Transverse colon (tissue), 4 donors: Measurements from ENCODE around the gene CENPS. TPM values are rescaled to one million over a fixed set of nuclear protein-coding genes. Genes with fewer than 3 reads are reported as not detected.

Experiments
- DNase-seq: peaks from one replicate; pipeline ENCODE4 v3.0.0-alpha.2; 2019
- H3K27ac ChIP-seq, 4 donors: fragments of 200-600 bp; sonication (generic); 2 replicates each; pipeline ENCODE4 v1.5.1; 2016 to 2018; ENCODE audit warnings: inconsistent platforms in 4 of 4
- H3K27me3 ChIP-seq: fragments of 200-600 bp; sonication (generic); 2 replicates; pipeline ENCODE4 v1.5.1; 2017; ENCODE audit warnings: inconsistent platforms
- H3K36me3 ChIP-seq, 4 donors: fragments of 200-600 bp; sonication (generic); 2 replicates each; pipeline ENCODE4 v1.5.1; 2017 to 2019; ENCODE audit warnings: inconsistent platforms in 4 of 4
- H3K4me1 ChIP-seq, 4 donors: fragments of 200-600 bp; sonication (generic); 2 replicates each; pipeline ENCODE4 v1.5.1; 2017 to 2020; ENCODE audit warnings: inconsistent platforms in 4 of 4
- H3K4me3 ChIP-seq, 4 donors: fragments of 200-600 bp; sonication (generic); 1 replicate in 1 of 4; 2 replicates in 3 of 4; pipeline versions ENCODE4 v1.5.1 to v1.6.1; 2017 to 2019; ENCODE audit warnings: inconsistent platforms in 4 of 4
- H3K9me3 ChIP-seq, 2 donors: fragments of 200-600 bp; sonication (generic); 2 replicates each; pipeline ENCODE4 v1.5.1; 2017 to 2019; ENCODE audit warnings: inconsistent platforms in 2 of 2
- CTCF ChIP-seq, 5 experiments: fragments of 200-600 bp in 3 of 5; fragments of 450-650 bp in 2 of 5; sonication (generic) in 3 of 5; IDR thresholded peaks; 1 replicate in 2 of 5; 2 replicates in 3 of 5; pipeline ENCODE4 v1.5.1; 2016 to 2017; ENCODE audit warnings: antibody characterized with exemption in 5 of 5, inconsistent platforms in 3 of 5, mild to moderate bottlenecking in 2 of 5, moderate library complexity in 1 of 5
- EP300 ChIP-seq: sonication (generic); formaldehyde crosslinking; IDR thresholded peaks from one replicate; pipeline ENCODE4 v1.6.1; 2017; ENCODE audit warnings: antibody characterized with exemption, low read depth
- POLR2A ChIP-seq: fragments of 450-650 bp; IDR thresholded peaks from one replicate; pipeline ENCODE4 v1.6.1; 2016; ENCODE audit warnings: antibody characterized with exemption, mild to moderate bottlenecking, moderate library complexity
- POLR2AphosphoS5 ChIP-seq, 3 donors: sonication (generic); formaldehyde crosslinking; IDR thresholded peaks; one replicate each; pipeline ENCODE4 v1.6.1; 2016; ENCODE audit warnings: antibody characterized with exemption in 3 of 3
- WGBS, 2 donors: methylation state at CpG; one replicate each; pipeline ENCODE4 v1.1.5; 2018; ENCODE audit warnings: low coverage in 1 of 2; 5-methylcytosine and 5-hydroxymethylcytosine counted together
- in situ Hi-C, 4 donors: fragments of 200-750 bp; cut with MboI; loops; one replicate each; pipeline versions ENCODE4 v1.15.0 to v1.15.1; 2017; ENCODE audit warnings: low sequenced_read_pairs in 3 of 4, low pct_ligation_motif_present in 1 of 4, low pct_unique_long_range_greater_than_20kb in 1 of 4
- intact Hi-C: fragments of 100-400 bp; cut with DNase I; formaldehyde crosslinking; loops from one replicate; pipeline ENCODE4 v1.15.1; 2023; ENCODE audit warnings: low total_unique reads
- total RNA-seq, 4 donors: library from RNA; depleted of rRNA; stranded (reverse); fragments of >200 nt; gene quantifications; one replicate each; pipeline ENCODE4 v1.1.0, GENCODE V29; 2016

CENPS gene
- total RNA-seq, 4 donors from 2014 or later = 6.8 to 8.2 TPM; not detected in 2

- intact Hi-C loops = no loop called here
- H3K9me3 ChIP-seq = no peaks in the 10 kb centered on the region
- H3K4me1 ChIP-seq = peaks cover 0 to 17% (median 14%) of the 10 kb centered on the region in 4 donors
- in situ Hi-C loops = loop anchor here in 1 of 4 donors (10.0 kb wide), 1 partner anchor 60 kb away; no protein-coding TSS in a partner anchor
- no peak overlapping the region for H3K4me3 ChIP-seq
- no peak for TF ChIP-seq POLR2AphosphoS5 (IDR thresholded peaks at IDR 0.05)
- no peak for TF ChIP-seq POLR2A
- TF ChIP-seq EP300 = no peak
- no peak for TF ChIP-seq CTCF (IDR thresholded peaks at IDR 0.05)
- no peak overlapping the region for H3K27ac ChIP-seq
- no peak for DNase-seq
- no peaks in the 10 kb centered on the region for H3K27me3 ChIP-seq
- WGBS, 2 donors = 93% methylated on average over 5 of the region's 5 CpGs; no CpG with 5 or more reads in 1 of the 2 donors
- H3K36me3 ChIP-seq = no peaks in the 10 kb centered on the region
Measured at GRCh38 chr1:10434590-10434989, 4.4 kb downstream of the CENPS start.

GRCh38 chr1:10437052-10437451 is 6.8 kb downstream of the CENPS start:
- TF ChIP-seq POLR2AphosphoS5 (IDR thresholded peaks at IDR 0.05) = no peak
- TF ChIP-seq EP300 = no peak
- no peak for TF ChIP-seq POLR2A
- no peak for TF ChIP-seq CTCF (IDR thresholded peaks at IDR 0.05)
- Histone ChIP-seq H3K36me3 (no peaks in the 10 kb centered on the region), H3K27ac (no peak overlapping the region), H3K4me1 (peaks cover 0 to under 1% (median under 1%) of the 10 kb centered on the region in 4 donors), H3K9me3 (no peaks in the 10 kb centered on the region), H3K27me3 (no peaks in the 10 kb centered on the region), H3K4me3 (no peak overlapping the region)
- no peak for DNase-seq
- 97 to 100% methylated on average over 1 of the region's 1 CpG for WGBS, 2 donors
- intact Hi-C loops = no loop called here
- in situ Hi-C loops = loop anchor here in 1 of 4 donors (10.0 kb wide), 1 partner anchor 58 kb away; no protein-coding TSS in a partner anchor

GRCh38 chr1:10438677-10439163 is 8.5 kb downstream of the CENPS start:
- Histone ChIP-seq H3K27me3 (no peaks in the 10 kb centered on the region), H3K27ac (no peak overlapping the region), H3K9me3 (no peaks in the 10 kb centered on the region), H3K36me3 (no peaks in the 10 kb centered on the region), H3K4me1 (no peaks in the 10 kb centered on the region), H3K4me3 (no peak overlapping the region)
- in situ Hi-C loops = loop anchor here in 1 of 4 donors (10.0 kb wide), 1 partner anchor 56 kb away; no protein-coding TSS in a partner anchor
- TF ChIP-seq EP300 (no peak), POLR2A (no peak), POLR2AphosphoS5 (IDR thresholded peaks at IDR 0.05) (no peak), CTCF (IDR thresholded peaks at IDR 0.05) (no peak)
- intact Hi-C loops = no loop called here
- DNase-seq = no peak
- 53 to 74% methylated on average over 4 to 7 of the region's 7 CpGs for WGBS, 2 donors

- Histone ChIP-seq H3K36me3 (no peaks in the 10 kb centered on the region), H3K9me3 (no peaks in the 10 kb centered on the region), H3K27ac (no peak overlapping the region), H3K4me1 (no peaks in the 10 kb centered on the region), H3K27me3 (no peaks in the 10 kb centered on the region), H3K4me3 (no peak overlapping the region)
- TF ChIP-seq POLR2A (no peak), EP300 (no peak), CTCF (IDR thresholded peaks at IDR 0.05) (no peak), POLR2AphosphoS5 (IDR thresholded peaks at IDR 0.05) (no peak)
- in situ Hi-C loops = no loop called here
- DNase-seq = no peak
- intact Hi-C loops = no loop called here
- 95 to 100% methylated on average over 1 to 2 of the region's 2 CpGs for WGBS, 2 donors
Measured at GRCh38 chr1:10440305-10440704, 10.1 kb downstream of the CENPS start.
